Skin of body (tissue), 2 donors: ENCODE measurements around the gene ARL5C. TPM values are rescaled to one million over a fixed set of nuclear protein-coding genes. Genes with fewer than 3 reads are reported as not detected.

Experiments
- DNase-seq: peaks from one replicate; lab custom pipeline; 2025; lab: John Stamatoyannopoulos, UW
- total RNA-seq: library from RNA; depleted of rRNA; stranded (reverse); fragments of >200 nt; gene quantifications from one replicate; pipeline ENCODE4 v1.2.3, GENCODE V29; 2014

Gene ARL5C
- total RNA-seq, 1 donor from 2014 or later = not detected

DNA sequence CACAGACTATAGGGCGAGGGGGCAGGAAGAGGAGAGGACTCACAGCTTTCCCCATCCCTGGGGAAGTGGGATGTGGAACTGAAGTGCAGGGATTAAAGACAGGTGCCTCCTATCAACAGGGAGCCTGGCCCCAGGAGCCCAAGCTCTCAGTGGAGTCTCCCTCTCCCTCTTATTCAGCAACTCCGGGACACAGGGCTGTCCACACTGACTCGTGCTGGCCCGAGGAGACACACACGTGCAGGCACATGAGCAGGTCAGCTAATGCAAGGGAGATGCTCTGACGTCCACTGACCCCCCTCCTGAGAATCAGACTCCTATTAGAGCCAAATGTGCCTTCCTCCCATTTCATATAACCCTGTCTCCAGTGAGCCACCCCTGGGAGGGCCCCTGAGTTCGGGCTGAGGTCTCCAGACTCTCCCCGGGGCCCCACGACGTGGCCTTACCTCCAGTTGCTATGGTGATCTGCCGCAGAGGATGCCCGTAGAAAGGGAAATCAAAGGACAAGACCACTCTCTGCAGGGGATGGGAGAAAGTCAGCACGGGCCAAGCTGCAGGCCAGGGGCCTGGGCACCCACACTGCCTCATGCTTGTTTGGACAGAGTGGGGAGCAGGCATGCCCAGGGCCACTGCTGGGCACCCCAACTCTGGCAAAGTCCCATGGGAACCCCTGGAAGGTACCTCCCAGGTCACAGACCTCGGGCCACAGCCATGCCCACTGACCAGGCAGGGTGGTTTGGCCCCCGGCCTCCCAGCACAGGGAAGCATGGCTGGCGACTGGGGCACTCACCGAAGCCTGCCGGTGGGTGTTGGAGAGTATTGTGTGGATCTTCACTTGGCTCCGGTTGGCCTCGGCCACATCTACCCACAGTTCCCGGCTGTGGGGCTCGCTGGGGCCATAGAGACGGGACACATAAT, 57.2 kb downstream of the ARL5C start:
- no peak for DNase-seq

DNA sequence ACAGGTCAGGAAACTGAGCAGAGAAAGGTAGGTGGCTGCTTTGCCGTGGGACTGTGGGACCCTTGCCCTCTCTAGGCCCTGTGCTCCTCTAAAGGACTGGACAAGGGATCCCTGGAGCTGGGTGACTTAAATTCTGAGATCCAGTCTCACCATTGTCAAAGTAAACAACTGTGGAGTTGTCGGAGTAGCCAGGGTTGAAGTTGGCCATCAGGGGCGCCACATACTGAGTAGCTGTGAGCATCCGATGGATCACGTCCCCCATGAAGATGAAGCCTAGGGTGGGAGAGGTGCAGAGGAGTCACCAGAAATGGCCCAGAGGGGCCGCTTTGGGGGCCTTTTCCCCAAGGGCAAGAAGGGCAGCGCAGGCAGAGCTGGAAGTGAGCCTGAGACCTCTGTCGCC, 58.0 kb downstream of the ARL5C start:
- DNase-seq = no peak

DNA sequence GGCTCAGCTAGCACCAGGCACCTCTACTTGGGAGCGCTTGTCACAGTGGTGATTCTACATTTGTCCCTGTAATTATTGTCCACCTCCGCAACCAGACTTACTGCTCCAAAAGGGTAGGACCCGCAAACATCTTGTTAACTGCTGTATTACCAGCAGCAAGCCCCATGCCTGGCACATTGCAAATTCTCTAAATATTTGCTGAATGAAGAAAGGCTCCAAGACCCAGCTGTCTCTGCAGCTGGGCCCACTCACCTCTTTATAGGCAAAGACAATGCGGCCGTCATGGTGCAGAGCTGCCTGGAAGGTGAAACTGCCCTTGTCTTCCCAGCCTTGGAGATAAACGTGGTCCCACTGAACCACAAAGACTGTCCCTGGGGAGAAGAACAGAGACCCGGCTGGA, 58.8 kb downstream of the ARL5C start:
- DNase-seq = no peak

Other genes with a start within 250 kb of the ARL5C start
- gene FBXO47, start 198.8 kb downstream of the ARL5C start, total RNA-seq = not detected
- 5.4 TPM for gene PLXDC1, start 14.5 kb downstream of the ARL5C start, total RNA-seq
- gene CACNB1, start 31.5 kb upstream of the ARL5C start, total RNA-seq = 17.5 TPM
- gene RPL19, start 34.1 kb upstream of the ARL5C start, total RNA-seq = 1,319 TPM
- gene STAC2, start 59.8 kb upstream of the ARL5C start, total RNA-seq = 1.5 TPM
- 14.2 TPM for gene FBXL20, start 235.5 kb upstream of the ARL5C start, total RNA-seq